Suprapubic skin (tissue), 4 donors: Measurements from ENCODE around the gene PSMA6. TPM values are rescaled to one million over a fixed set of nuclear protein-coding genes. Genes with fewer than 3 reads are reported as not detected.

Experiments used
- DNase-seq, 2 donors: peaks; one replicate each; pipeline ENCODE4 v3.0.0-alpha.2; 2019; ENCODE audit warnings: low spot score in 2 of 2
- H3K27ac ChIP-seq: fragments of 200-600 bp; sonication (generic); one replicate; pipeline ENCODE4 v1.5.1; 2019
- H3K27me3 ChIP-seq: fragments of 200-600 bp; sonication (generic); one replicate; pipeline ENCODE4 v1.5.1; 2019
- H3K36me3 ChIP-seq: fragments of 200-600 bp; sonication (generic); one replicate; pipeline ENCODE4 v1.5.1; 2019
- H3K4me1 ChIP-seq: fragments of 200-600 bp; sonication (generic); one replicate; pipeline ENCODE4 v1.5.1; 2019
- H3K4me3 ChIP-seq: fragments of 200-600 bp; sonication (generic); one replicate; pipeline ENCODE4 v1.5.1; 2019; ENCODE audit warnings: mild to moderate bottlenecking
- H3K9me3 ChIP-seq: fragments of 200-600 bp; sonication (generic); one replicate; pipeline ENCODE4 v1.5.1; 2019
- CTCF ChIP-seq, 2 donors: fragments of 200-600 bp in 1 of 2; fragments of 450-650 bp in 1 of 2; sonication (generic) in 1 of 2; IDR thresholded peaks; one replicate each; pipeline ENCODE4 v1.5.1; 2016 to 2019; ENCODE audit warnings: antibody characterized with exemption in 2 of 2, mild to moderate bottlenecking in 1 of 2, moderate library complexity in 1 of 2
- EP300 ChIP-seq: sonication (generic); formaldehyde crosslinking; IDR thresholded peaks from one replicate; pipeline ENCODE4 v1.6.1; 2017; ENCODE audit warnings: antibody characterized with exemption
- POLR2A ChIP-seq, 2 donors: fragments of 450-650 bp; IDR thresholded peaks; one replicate each; pipeline ENCODE4 v1.6.1; 2017; ENCODE audit warnings: antibody characterized with exemption in 2 of 2, mild to moderate bottlenecking in 2 of 2, moderate library complexity in 2 of 2
- POLR2AphosphoS5 ChIP-seq, 3 donors: sonication (generic); formaldehyde crosslinking; IDR thresholded peaks; one replicate each; pipeline ENCODE4 v1.6.1; 2017; ENCODE audit warnings: antibody characterized with exemption in 3 of 3
- WGBS: methylation state at CpG from one replicate; pipeline ENCODE4 v1.1.5; 2018; 5-methylcytosine and 5-hydroxymethylcytosine counted together
- total RNA-seq, 4 donors: library from RNA; depleted of rRNA; stranded (reverse); fragments of >200 nt; gene quantifications; one replicate each; pipeline ENCODE4 v1.1.0, GENCODE V29; 2016

PSMA6 gene
- total RNA-seq, 4 donors from 2014 or later = 80.4 to 133 (median 110) TPM

GRCh38 chr14:35362911-35363374, 70.8 kb downstream of the PSMA6 start:
- 76% methylated on average over 25 of the region's 25 CpGs for WGBS
- no peaks in the 10 kb centered on the region for H3K9me3 ChIP-seq
- H3K4me1 ChIP-seq = peaks cover 34% of the 10 kb centered on the region
- TF ChIP-seq EP300 (no peak), POLR2AphosphoS5 (IDR thresholded peaks at IDR 0.05) (no peak), CTCF (IDR thresholded peaks at IDR 0.05) (no peak), POLR2A (IDR thresholded peaks at IDR 0.05) (no peak)
- H3K36me3 ChIP-seq = no peaks in the 10 kb centered on the region
- no peak for DNase-seq
- no peak overlapping the region for H3K27ac ChIP-seq
- no peaks in the 10 kb centered on the region for H3K27me3 ChIP-seq
- H3K4me3 ChIP-seq = no peak overlapping the region

- peaks cover 55% of the 10 kb centered on the region for H3K4me1 ChIP-seq
- peak overlapping the region; percentile 73 for H3K27ac ChIP-seq
- DNase-seq = peak in 1 of 2 donors; percentile 92
- no peaks in the 10 kb centered on the region for H3K36me3 ChIP-seq
- TF ChIP-seq POLR2A (IDR thresholded peaks at IDR 0.05) (no peak), CTCF (IDR thresholded peaks at IDR 0.05) (no peak), POLR2AphosphoS5 (IDR thresholded peaks at IDR 0.05) (peak in 2 of 3 donors; percentile 12 to 68), EP300 (no peak)
- H3K27me3 ChIP-seq = no peaks in the 10 kb centered on the region
- H3K4me3 ChIP-seq = no peak overlapping the region
- 33% methylated on average over 11 of the region's 13 CpGs for WGBS
- H3K9me3 ChIP-seq = no peaks in the 10 kb centered on the region
Measured at GRCh38 chr14:35365130-35366055, 73.2 kb downstream of the PSMA6 start.

GRCh38 chr14:35366056-35366451, 73.9 kb downstream of the PSMA6 start:
- H3K4me1 ChIP-seq = peaks cover 58% of the 10 kb centered on the region
- no peaks in the 10 kb centered on the region for H3K27me3 ChIP-seq
- WGBS = 87% methylated on average over 10 of the region's 12 CpGs
- no peak for TF ChIP-seq POLR2AphosphoS5 (IDR thresholded peaks at IDR 0.05)
- TF ChIP-seq EP300 = no peak
- TF ChIP-seq POLR2A (IDR thresholded peaks at IDR 0.05) = no peak
- TF ChIP-seq CTCF (IDR thresholded peaks at IDR 0.05) = no peak
- peak in 1 of 2 donors; percentile 76 for DNase-seq
- no peaks in the 10 kb centered on the region for H3K9me3 ChIP-seq
- H3K27ac ChIP-seq = peak overlapping the region; percentile 73
- no peak overlapping the region for H3K4me3 ChIP-seq
- no peaks in the 10 kb centered on the region for H3K36me3 ChIP-seq

- TF ChIP-seq POLR2A (IDR thresholded peaks at IDR 0.05) (no peak), POLR2AphosphoS5 (IDR thresholded peaks at IDR 0.05) (no peak), EP300 (no peak), CTCF (IDR thresholded peaks at IDR 0.05) (no peak)
- no peak overlapping the region for H3K4me3 ChIP-seq
- no peak for DNase-seq
- H3K4me1 ChIP-seq = peaks cover 58% of the 10 kb centered on the region
- no peaks in the 10 kb centered on the region for H3K36me3 ChIP-seq
- 93% methylated on average over 6 of the region's 8 CpGs for WGBS
- H3K27ac ChIP-seq = peak overlapping the region; percentile 73
- H3K9me3 ChIP-seq = peaks cover 3% of the 10 kb centered on the region
- H3K27me3 ChIP-seq = no peaks in the 10 kb centered on the region
Measured at GRCh38 chr14:35366521-35366976, 74.4 kb downstream of the PSMA6 start.

- Histone ChIP-seq H3K27me3 (no peaks in the 10 kb centered on the region), H3K4me1 (peaks cover 58% of the 10 kb centered on the region), H3K27ac (peak overlapping the region; percentile 16), H3K4me3 (no peak overlapping the region), H3K36me3 (no peaks in the 10 kb centered on the region), H3K9me3 (peaks cover 3% of the 10 kb centered on the region)
- no peak for DNase-seq
- no peak for TF ChIP-seq CTCF (IDR thresholded peaks at IDR 0.05)
- TF ChIP-seq POLR2A (IDR thresholded peaks at IDR 0.05) = no peak
- TF ChIP-seq POLR2AphosphoS5 (IDR thresholded peaks at IDR 0.05) = no peak
- TF ChIP-seq EP300 = no peak
- WGBS = 100% methylated on average over 2 of the region's 5 CpGs
Measured at GRCh38 chr14:35367056-35367372, 74.8 kb downstream of the PSMA6 start.
